Right lung (tissue), 5 donors: ENCODE results near the gene GAGE13. TPM values are rescaled to one million over a fixed set of nuclear protein-coding genes. Genes with fewer than 3 reads are reported as not detected.
"Not testable (repeated sequence)": the region's sequence is repeated elsewhere in the genome, so short reads cannot be mapped to it uniquely, and the experiment has no call there.

Source experiments
- DNase-seq, 2 donors: peaks; one replicate each; pipeline ENCODE4 v3.0.0-alpha.2; 2013
- polyA plus RNA-seq, 5 donors: library from polyadenylated mRNA; unstranded; fragments of 120-200 nt; gene quantifications; one replicate each; pipeline versions ENCODE4 v1.2.1 to v1.2.3, GENCODE V29; 2013; ENCODE audit warnings: inconsistent platforms in 1 of 5, low replicate concordance in 1 of 5; ENCODE audit not compliant: insufficient read length in 5 of 5, insufficient read depth in 1 of 5

The GAGE13 gene
- polyA plus RNA-seq, 5 donors = not detected

- not testable (repeated sequence) for DNase-seq
Measured at GRCh38 chrX:49330421-49330820, 961 bp upstream of the GAGE13 start.

GRCh38 chrX:49331841-49332240, 459 bp downstream of the GAGE13 start:
- not testable (repeated sequence) for DNase-seq

GRCh38 chrX:49341449-49341848, 10.1 kb downstream of the GAGE13 start:
- not testable (repeated sequence) for DNase-seq

- DNase-seq = not testable (repeated sequence)
Measured at GRCh38 chrX:49344496-49345175, 13.3 kb downstream of the GAGE13 start.

- DNase-seq = not testable (repeated sequence)
Measured at GRCh38 chrX:49345402-49345801, 14.0 kb downstream of the GAGE13 start.

GRCh38 chrX:49346150-49346549, 14.8 kb downstream of the GAGE13 start:
- DNase-seq = not testable (repeated sequence)

Other genes starting within 250 kb of the GAGE13 start
- gene GPKOW, start 207.8 kb upstream of the GAGE13 start, polyA plus RNA-seq = 10 to 100 TPM; 20.5 to 26.9 (median 21.1) TPM
- 1 to 10 TPM; 1.5 to 4.0 (median 2.1) TPM for gene MAGIX, start 168.8 kb upstream of the GAGE13 start, polyA plus RNA-seq
- gene PLP2, start 159.7 kb upstream of the GAGE13 start, polyA plus RNA-seq = 10 to 100 TPM; 41.4 to 63.7 (median 55.9) TPM
- 1 to 10 TPM; 4.2 to 7.3 (median 6.4) TPM for gene PRICKLE3, start 145.2 kb upstream of the GAGE13 start, polyA plus RNA-seq
- 1 to 10 TPM; 2.8 to 3.5 (median 3.1) TPM for gene SYP, start 131.4 kb upstream of the GAGE13 start, polyA plus RNA-seq
- gene CACNA1F, start 98.2 kb upstream of the GAGE13 start, polyA plus RNA-seq = under 1 TPM; 0.09 to 0.66 (median 0.45) TPM
- gene CCDC22, start 96.1 kb upstream of the GAGE13 start, polyA plus RNA-seq = 10 to 100 TPM; 11.4 to 19.4 (median 14.0) TPM
- under 1 TPM; 0.32 to 0.73 (median 0.69) TPM for gene FOXP3, start 66.9 kb upstream of the GAGE13 start, polyA plus RNA-seq
- gene PPP1R3F, start 61.8 kb upstream of the GAGE13 start, polyA plus RNA-seq = 1 to 10 TPM; 4.8 to 8.1 (median 5.8) TPM
- under 1 TPM in 2 of 5 donors, not detected in 3; 0.22 to 0.40 TPM for gene GAGE10, start 27.9 kb upstream of the GAGE13 start, polyA plus RNA-seq
- gene GAGE12J, start 9.5 kb upstream of the GAGE13 start, polyA plus RNA-seq = not detected
- not detected for gene GAGE12C, start 200.6 kb downstream of the GAGE13 start, polyA plus RNA-seq
- gene GAGE12D, start 210.2 kb downstream of the GAGE13 start, polyA plus RNA-seq = not detected
- gene GAGE12E, start 219.7 kb downstream of the GAGE13 start, polyA plus RNA-seq = not detected
- not detected for gene GAGE12F, start 229.3 kb downstream of the GAGE13 start, polyA plus RNA-seq
- not detected for gene GAGE12G, start 238.8 kb downstream of the GAGE13 start, polyA plus RNA-seq
- not detected for gene GAGE12H, start 248.4 kb downstream of the GAGE13 start, polyA plus RNA-seq